ENCODE data around the gene KDR.

DNA sequence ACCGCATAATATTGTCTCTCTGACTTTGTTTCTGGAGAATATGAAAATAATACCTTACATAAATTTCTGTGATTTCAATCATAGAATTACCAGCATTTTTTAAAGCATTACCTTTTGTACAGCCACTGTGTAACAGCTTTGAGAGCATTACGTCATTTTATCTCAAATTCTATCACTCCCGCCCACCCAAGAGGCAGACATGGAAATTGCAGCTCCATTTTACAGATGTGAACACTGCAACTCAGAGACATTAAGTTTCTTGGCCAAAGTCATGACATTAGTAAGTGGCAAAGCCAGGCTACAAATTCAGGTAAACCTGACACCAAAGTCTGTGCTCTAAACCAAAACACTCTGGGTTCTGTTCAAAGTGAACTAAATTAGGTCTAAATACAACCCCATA is 33.6 kb upstream of the KDR start:
- TF ChIP-seq CTCF (IDR thresholded peaks at IDR 0.05) (peak in 1 of 6 experiments; percentile 12), POLR2A (IDR thresholded peaks at IDR 0.05) (no peak)
